ENCODE measurements around the gene SLC22A4. TPM values are rescaled to one million over a fixed set of nuclear protein-coding genes. Genes with fewer than 3 reads are reported as not detected.

Gene SLC22A4
- total RNA-seq, 2 donors from 2014 or later, result 1.5 to 1.9 TPM

- peak overlapping the region; percentile 60 to 87 for H3K27ac Mint-ChIP-seq
- peaks cover 0 to 13% of the 10 kb centered on the region in 2 donors for H3K36me3 Mint-ChIP-seq
- ATAC-seq, result no peak
- H3K9me3 Mint-ChIP-seq, result no peaks in the 10 kb centered on the region
- DNase-seq (ENCODE audit: low spot score in 2 of 2), result no peak
Observed at GRCh38 chr5:132370971-132371602, 76.9 kb downstream of the SLC22A4 start.

- no peak for DNase-seq (ENCODE audit: low spot score in 2 of 2)
- Mint-ChIP-seq H3K27ac (peak overlapping the region in 1 of 2 donors; percentile 87), H3K36me3 (peaks cover 0 to 13% of the 10 kb centered on the region in 2 donors), H3K9me3 (no peaks in the 10 kb centered on the region)
- ATAC-seq, result no peak
Observed at GRCh38 chr5:132371603-132371994, 77.4 kb downstream of the SLC22A4 start.

GRCh38 chr5:132372127-132372526 lies 77.9 kb downstream of the SLC22A4 start:
- no peak overlapping the region for H3K27ac Mint-ChIP-seq
- DNase-seq (ENCODE audit: low spot score in 2 of 2) (no peak), ATAC-seq (no peak)
- no peaks in the 10 kb centered on the region for H3K9me3 Mint-ChIP-seq
- H3K36me3 Mint-ChIP-seq, result peaks cover 0 to 13% of the 10 kb centered on the region in 2 donors

GRCh38 chr5:132372542-132372941 lies 78.3 kb downstream of the SLC22A4 start:
- Mint-ChIP-seq H3K27ac (no peak overlapping the region), H3K9me3 (no peaks in the 10 kb centered on the region), H3K36me3 (peaks cover 0 to 13% of the 10 kb centered on the region in 2 donors)
- no peak for ATAC-seq
- no peak for DNase-seq (ENCODE audit: low spot score in 2 of 2)

GRCh38 chr5:132375957-132376356 lies 81.8 kb downstream of the SLC22A4 start:
- Mint-ChIP-seq H3K36me3 (peaks cover 0 to 6% of the 10 kb centered on the region in 2 donors), H3K27ac (no peak overlapping the region), H3K9me3 (no peaks in the 10 kb centered on the region)
- DNase-seq (ENCODE audit: low spot score in 2 of 2), result no peak
- no peak for ATAC-seq

- H3K27ac Mint-ChIP-seq, result no peak overlapping the region
Observed at GRCh38 chr5:132376694-132377641, 82.8 kb downstream of the SLC22A4 start.

GRCh38 chr5:132377738-132378137 lies 83.5 kb downstream of the SLC22A4 start:
- Mint-ChIP-seq H3K27ac (no peak overlapping the region), H3K9me3 (no peaks in the 10 kb centered on the region), H3K36me3 (no peaks in the 10 kb centered on the region)
- no peak for ATAC-seq
- DNase-seq (ENCODE audit: low spot score in 2 of 2), result no peak

More at GRCh38 chr5:132376694-132377641, 82.8 kb downstream of the SLC22A4 start:
- ATAC-seq, result no peak
- Mint-ChIP-seq H3K9me3 (no peaks in the 10 kb centered on the region), H3K36me3 (no peaks in the 10 kb centered on the region)
- DNase-seq (ENCODE audit: low spot score in 2 of 2), result no peak

- no peak for ATAC-seq
- Mint-ChIP-seq H3K9me3 (no peaks in the 10 kb centered on the region), H3K36me3 (no peaks in the 10 kb centered on the region), H3K27ac (peak overlapping the region in 1 of 2 donors; percentile 17)
- DNase-seq (ENCODE audit: low spot score in 2 of 2), result no peak
Observed at GRCh38 chr5:132378580-132378979, 84.4 kb downstream of the SLC22A4 start.

- Mint-ChIP-seq H3K9me3 (no peaks in the 10 kb centered on the region), H3K27ac (peak overlapping the region; percentile 19 to 32), H3K36me3 (no peaks in the 10 kb centered on the region)
- ATAC-seq (no peak), DNase-seq (ENCODE audit: low spot score in 2 of 2) (no peak)
Observed at GRCh38 chr5:132380047-132380446, 85.9 kb downstream of the SLC22A4 start.

- ATAC-seq (no peak), DNase-seq (ENCODE audit: low spot score in 2 of 2) (no peak)
- Mint-ChIP-seq H3K36me3 (no peaks in the 10 kb centered on the region), H3K27ac (peak overlapping the region in 1 of 2 donors; percentile 19), H3K9me3 (no peaks in the 10 kb centered on the region)
Observed at GRCh38 chr5:132380741-132381140, 86.5 kb downstream of the SLC22A4 start.

- ATAC-seq, result no peak
- DNase-seq (ENCODE audit: low spot score in 2 of 2), result no peak
- Mint-ChIP-seq H3K27ac (no peak overlapping the region), H3K9me3 (no peaks in the 10 kb centered on the region), H3K36me3 (no peaks in the 10 kb centered on the region)
Observed at GRCh38 chr5:132381614-132382013, 87.4 kb downstream of the SLC22A4 start.

- H3K27ac Mint-ChIP-seq, result peak overlapping the region in 1 of 2 donors; percentile 13
- H3K9me3 Mint-ChIP-seq, result no peaks in the 10 kb centered on the region
- DNase-seq (ENCODE audit: low spot score in 2 of 2) (no peak), ATAC-seq (no peak)
- H3K36me3 Mint-ChIP-seq, result no peaks in the 10 kb centered on the region
Observed at GRCh38 chr5:132383261-132383660, 89.1 kb downstream of the SLC22A4 start.

- no peaks in the 10 kb centered on the region for H3K9me3 Mint-ChIP-seq
- no peaks in the 10 kb centered on the region for H3K36me3 Mint-ChIP-seq
- DNase-seq (ENCODE audit: low spot score in 2 of 2), result no peak
- ATAC-seq, result no peak
- no peak overlapping the region for H3K27ac Mint-ChIP-seq
Observed at GRCh38 chr5:132383984-132384383, 89.8 kb downstream of the SLC22A4 start.

- ATAC-seq, result no peak
- no peak for DNase-seq (ENCODE audit: low spot score in 2 of 2)
- H3K27ac Mint-ChIP-seq, result no peak overlapping the region
- H3K36me3 Mint-ChIP-seq, result no peaks in the 10 kb centered on the region
- H3K9me3 Mint-ChIP-seq, result no peaks in the 10 kb centered on the region
Observed at GRCh38 chr5:132384506-132385050, 90.4 kb downstream of the SLC22A4 start.

- Mint-ChIP-seq H3K36me3 (no peaks in the 10 kb centered on the region), H3K9me3 (no peaks in the 10 kb centered on the region), H3K27ac (peak overlapping the region in 1 of 2 donors; percentile 89)
- peak; percentile 58 for ATAC-seq
- peak; percentile 57 to 66 for DNase-seq (ENCODE audit: low spot score in 2 of 2)
Observed at GRCh38 chr5:132385326-132386105, 91.3 kb downstream of the SLC22A4 start.

GRCh38 chr5:132386644-132387286 lies 92.6 kb downstream of the SLC22A4 start:
- no peaks in the 10 kb centered on the region for H3K36me3 Mint-ChIP-seq
- H3K9me3 Mint-ChIP-seq, result no peaks in the 10 kb centered on the region
- ATAC-seq (peak; percentile 79 to 90), DNase-seq (ENCODE audit: low spot score in 2 of 2) (peak; percentile 73 to 76)
- peak overlapping the region; percentile 48 to 89 for H3K27ac Mint-ChIP-seq
